CD4-positive, alpha-beta T cell treated with Interferon alpha-2 for 1 hour (primary cell): ENCODE measurements around the gene MYO7B.
A peak's percentile ranks its signal among the peaks of the same experiment; 100 is the strongest.

Experiments
- DNase-seq, 2 donors: peaks; one replicate each; pipeline ENCODE4 v3.0.0-alpha.2; 2020 to 2022

MYO7B gene

DNA sequence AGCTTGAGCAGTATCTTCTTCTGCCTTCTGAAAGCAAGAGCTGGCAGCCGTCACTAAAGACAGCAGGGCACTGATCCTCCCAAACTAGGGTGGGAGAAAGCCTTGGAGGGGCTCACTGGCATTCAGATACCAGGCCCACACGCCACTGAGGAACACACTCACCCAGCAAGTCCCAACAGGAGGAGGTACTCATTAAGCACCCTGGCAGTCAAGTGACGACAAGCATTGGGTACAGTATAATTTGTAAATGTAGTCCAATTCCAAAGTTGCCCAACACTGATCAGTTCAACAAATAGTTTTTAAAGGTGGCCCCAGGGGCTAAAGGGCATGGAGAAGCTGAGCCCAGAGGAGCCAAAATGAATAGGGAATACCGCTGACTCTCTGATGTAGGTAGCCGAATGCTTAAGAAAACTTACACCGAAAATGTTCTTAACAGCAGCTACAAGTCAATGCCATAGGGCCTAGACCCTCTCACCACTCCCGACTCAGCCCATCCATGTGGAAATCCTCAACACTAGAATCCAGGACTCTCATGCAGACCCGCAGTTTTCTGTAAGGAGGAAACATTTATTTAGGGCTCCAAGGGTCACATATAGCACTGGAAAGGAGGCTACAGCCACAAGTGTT lies 129.9 kb downstream of the MYO7B start:
- no peak for DNase-seq

DNA sequence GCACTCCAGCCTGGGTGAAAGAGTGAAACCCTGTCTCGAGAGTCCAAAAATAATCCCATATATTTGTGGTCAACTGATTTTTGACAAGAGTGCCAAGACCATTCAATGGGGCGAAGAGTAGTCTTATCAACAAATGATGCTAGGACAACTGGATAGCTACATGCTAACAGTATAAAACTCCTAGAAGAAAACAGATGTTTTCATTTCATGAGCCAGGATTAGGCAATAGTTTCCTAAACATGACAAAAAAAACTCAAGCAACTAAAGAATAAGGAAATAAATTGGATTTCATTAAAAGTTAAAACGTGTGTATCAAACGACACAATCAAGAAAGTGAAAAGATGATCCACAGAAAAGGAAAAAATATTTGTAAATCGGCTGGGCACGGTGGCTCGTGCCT lies 133.6 kb downstream of the MYO7B start:
- DNase-seq: no peak

DNA sequence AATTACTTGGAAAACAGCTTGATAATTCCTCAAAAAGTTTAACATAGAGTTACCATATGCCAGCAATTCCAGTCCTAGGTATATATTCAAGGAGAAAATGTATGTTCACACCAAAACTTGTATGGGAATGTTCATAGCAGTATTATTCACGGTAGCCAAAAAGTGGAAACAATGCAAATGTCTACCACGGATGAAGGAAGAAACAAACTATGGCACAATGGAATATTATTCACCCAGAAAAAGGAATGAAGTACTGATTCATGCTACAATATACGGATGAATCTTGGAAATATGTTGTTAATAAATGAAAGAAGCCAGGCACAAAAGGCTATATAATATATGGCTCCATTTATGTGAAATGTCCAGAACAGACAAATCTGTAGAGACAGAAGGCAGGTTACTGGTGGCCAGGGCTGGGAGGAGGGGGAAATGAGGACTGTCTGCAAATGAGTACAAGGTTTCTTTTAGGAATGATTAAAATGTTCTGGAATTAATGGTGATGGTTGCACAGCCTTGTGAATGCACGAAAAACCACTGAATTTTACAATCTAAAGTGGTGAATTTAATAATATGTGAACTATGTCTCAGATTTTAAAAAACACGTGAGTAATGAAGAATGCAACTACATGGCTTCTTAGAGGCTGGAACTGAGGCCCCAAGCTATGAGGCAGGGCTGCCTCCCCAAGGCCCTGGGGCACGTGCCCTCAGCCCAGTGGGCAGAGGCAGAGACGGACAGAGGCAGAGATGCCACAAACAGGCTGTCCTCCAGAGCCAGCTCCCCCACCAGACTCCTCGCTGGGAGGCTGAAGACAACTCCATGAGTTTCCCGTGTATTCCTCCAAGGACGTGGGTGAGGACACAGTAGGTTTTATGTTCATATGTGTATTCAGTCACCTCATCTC lies 134.8 kb downstream of the MYO7B start:
- DNase-seq: no peak

- DNase-seq: no peak
These were observed 135.4 kb downstream of the MYO7B start for GRCh38 chr2:127670957-127671290.

- no peak for DNase-seq
These were observed 136.2 kb downstream of the MYO7B start for GRCh38 chr2:127671557-127672302.

DNA sequence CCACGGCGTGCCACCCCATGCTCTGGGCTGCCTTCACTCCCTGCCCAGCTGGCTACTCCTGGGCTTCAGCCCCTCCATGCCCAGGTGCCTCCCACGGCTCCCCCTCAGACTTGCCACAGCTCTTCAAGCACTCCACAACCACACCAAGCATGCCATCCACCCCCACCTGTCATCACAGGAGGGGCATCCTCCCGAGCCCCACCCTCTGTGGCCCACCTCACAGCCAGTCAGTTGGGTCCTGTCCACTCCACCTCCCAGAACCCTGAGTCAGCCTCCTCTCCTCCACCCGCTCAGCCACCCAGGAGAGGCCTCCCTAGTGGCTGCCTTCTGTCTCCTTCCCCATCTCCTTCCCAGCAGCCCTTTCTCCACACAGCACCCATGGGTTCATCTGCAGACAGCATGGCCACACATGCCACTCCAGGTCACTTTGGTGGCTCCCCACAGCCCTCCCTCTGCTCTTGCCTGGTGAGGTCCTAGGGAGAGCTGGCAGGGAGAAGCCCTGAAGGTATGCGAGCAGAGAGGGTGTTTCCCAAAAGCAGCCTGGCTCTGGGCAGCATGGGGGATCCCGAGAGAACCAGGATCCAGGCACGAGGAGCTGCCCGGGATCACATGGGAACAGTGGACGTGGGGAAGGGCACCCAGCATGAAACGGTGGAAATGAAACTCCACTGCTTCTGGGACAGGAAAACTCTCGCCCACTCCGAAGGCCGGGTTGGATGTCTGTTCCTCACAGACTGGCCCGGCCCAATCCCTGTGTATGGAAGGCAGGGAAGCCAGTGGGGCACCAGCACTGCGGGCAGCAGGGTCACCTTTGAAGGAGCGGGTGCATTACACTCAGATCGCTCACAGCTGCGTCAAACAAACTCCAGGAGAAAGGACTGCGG lies 137.1 kb downstream of the MYO7B start:
- DNase-seq: no peak

- DNase-seq: no peak
These were observed 138.0 kb downstream of the MYO7B start for GRCh38 chr2:127673291-127674069.

DNA sequence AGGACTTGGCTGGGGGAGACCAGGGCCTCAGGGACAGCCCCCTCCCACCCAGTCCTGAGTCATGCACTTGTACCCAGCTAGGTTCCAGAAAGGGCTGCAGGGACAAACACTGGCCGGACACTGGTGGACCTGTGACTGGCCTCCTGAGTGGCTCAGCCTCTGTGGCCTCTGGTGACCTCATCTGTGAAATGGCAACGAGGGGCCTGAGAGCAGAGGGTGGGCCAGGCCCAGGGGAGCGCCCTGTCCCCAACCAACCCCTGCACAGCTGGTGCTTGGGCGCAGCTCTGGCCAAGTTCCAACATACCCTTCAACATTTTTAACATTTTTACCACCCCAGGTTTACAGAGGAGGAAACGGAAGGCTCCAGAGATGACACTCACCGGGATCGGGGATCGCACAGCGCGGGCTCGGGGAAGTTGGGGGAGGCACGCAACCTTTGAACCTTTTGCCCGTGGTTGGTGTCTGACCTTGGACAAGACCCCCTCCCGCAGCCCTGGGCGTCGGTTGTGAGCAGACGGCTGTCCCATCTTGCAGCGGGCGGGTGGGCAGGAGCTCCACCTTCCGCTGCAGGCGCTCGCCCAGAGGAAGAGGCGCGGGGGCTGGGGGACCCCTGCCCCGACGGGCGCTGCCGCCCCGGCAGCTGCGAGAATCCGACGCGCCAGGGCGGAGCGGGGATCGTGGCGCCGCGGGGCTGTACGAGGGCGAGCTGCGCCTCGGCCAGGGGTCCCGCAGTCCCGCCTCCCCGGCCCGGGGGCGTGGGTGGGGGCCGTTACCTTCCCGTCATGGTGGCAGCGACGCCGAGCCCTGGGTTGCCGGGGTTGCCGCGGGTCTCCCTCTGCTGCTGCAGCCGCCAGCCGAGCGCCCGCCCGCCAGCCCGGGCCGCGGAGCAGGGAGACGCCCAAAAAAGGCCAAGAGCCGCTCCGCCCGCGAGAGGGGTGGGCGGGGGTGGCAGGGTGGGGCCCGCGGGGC lies 139.0 kb downstream of the MYO7B start:
- DNase-seq: peak in 1 of 2 donors; percentile 15

DNA sequence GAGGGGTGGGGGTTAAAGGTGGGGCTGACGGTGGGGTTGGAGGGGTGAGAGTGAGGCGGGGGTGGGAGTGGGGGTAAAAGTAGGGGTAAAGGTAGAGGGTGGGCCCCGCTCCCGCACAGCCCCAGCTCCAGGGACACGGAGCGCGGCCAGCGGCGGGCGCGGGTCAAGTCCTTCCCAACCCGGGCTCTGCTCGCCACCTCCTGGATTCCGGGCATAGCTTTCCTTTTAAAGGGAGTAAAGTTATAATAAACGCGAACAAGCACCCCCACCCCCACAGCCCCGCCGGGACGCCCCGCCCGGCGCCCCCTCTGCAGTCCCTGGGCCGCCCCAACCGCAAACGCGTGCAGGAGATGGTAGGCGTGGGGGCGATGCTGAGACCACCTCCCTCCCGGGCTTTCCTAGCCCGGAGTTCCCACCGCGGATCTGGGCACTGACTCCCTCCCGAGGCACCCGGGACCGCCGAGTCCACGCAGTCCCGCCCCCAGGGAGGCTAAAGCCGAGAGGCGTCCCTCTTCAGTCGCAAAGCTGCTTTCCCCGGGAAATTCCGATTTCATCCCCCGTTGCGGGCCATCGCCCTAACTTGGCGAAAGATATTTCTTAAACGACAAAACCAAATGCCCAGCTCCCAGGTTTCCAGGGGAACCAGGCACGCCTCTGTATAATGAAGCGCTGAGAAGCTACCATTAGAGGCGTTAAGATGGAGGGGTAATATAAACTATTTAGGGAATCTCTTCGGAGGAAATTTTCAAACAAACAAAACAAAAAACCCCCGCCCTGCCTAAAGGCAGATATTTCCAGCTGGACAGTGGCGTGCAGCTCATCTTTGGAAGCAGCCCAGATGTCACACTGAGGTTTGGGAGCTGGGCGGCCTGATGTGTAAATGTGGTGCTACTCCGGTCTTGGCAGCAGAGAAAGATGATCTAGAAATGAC lies 140.1 kb downstream of the MYO7B start, which contains the start of gene LIMS2:
LIMS2 (minus strand) TSS at position 200 of the 931 bp plus-strand sequence. CDS start 506 bp downstream, outside the sequence.
- DNase-seq: no peak

DNA sequence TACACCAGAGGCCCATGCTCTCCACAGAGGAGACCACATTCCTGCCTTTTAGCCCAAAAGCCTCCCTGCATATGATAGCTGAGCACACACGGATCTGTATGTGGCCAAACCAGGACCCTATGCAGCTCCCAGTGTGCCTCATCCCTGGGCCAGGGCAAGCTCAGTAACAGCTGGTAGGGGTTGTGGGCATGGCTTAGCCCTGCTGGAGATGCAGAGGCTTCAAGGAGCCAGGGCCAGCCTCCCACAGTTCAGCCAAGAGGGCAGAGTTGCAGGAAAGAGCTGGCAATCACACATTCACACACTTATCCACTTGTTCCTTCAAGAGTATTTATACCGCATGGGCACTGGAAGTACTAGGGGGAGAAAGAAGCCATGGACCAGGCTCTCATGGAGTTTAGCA lies 141.4 kb downstream of the MYO7B start:
- DNase-seq: no peak

GRCh38 chr2:127678531-127678930 lies 143.0 kb downstream of the MYO7B start:
- DNase-seq: no peak

DNA sequence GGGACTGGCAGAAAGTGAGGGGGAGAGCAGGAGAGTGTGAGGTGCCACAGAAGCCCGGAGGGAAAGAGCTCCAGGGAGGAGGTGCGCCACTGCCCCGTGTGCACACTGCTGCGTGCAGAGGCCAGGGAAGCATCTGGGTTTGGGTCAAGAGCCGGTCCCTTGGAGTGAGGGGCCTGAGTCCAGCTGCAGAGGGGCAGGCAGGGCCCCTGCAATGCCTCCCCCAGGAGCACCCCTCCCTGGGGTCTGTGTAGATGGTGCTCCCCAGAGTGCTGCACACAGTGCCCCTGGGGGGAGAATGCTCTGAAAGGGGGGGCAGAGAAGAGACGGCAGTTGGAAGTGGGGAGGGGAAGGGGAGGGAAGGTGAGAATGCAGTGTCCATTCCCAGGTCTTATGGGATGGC lies 143.5 kb downstream of the MYO7B start:
- DNase-seq: no peak

GRCh38 chr2:127679680-127680361 lies 144.3 kb downstream of the MYO7B start:
- DNase-seq: no peak

GRCh38 chr2:127680706-127681287 lies 145.3 kb downstream of the MYO7B start:
- DNase-seq: no peak

- no peak for DNase-seq
These were observed 145.9 kb downstream of the MYO7B start for GRCh38 chr2:127681288-127681804.

DNA sequence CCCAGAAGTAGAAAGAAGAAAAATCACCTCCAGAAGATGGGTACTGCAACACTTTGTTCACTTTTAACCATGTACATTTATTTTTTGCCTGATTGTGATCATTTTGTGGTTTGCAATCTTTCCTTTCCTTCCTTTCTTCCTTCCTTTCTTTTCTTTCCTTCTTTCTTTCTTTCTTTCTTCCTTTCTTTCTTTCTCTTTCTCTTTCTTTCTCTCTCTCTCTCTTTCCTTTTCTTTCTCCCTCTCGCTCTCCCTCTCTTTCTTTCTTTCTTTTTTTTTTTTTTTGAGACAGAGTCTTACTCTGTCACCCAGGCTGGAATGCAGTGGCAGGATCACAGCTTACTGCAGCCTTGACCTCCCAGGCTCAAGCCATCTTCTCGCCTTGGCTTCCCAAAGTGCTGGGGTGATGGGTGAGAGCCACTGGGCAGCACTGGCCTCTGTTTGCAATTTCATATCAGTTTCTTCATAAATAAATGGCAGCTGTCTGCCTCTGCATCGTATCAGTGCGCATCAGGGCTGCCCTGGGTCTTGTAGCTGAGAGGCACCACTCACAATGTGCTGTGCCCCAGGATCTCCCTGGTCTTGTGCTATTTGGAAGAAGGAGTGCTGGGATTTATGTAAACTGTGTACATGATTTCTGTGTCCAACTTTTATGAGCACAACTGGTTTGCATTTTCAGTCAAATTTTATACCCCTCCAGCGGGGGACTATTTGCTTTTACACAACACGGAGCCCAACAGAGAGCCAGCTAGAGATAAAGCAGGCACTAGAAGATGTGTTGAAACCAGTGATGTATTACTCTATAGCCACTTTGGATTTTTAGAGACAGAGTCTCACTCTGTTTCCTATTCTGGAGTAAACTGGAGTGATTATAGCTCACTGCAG lies 146.7 kb downstream of the MYO7B start:
- no peak for DNase-seq

GRCh38 chr2:127683056-127683455 lies 147.6 kb downstream of the MYO7B start:
- DNase-seq: no peak
